NOMO-1 treated with dmso at 0.1 percent for 144 hours (cell line): Measurements from ENCODE around the gene SLC4A1AP.
"Not testable (repeated sequence)": the region's sequence is repeated elsewhere in the genome, so short reads cannot be mapped to it uniquely, and the experiment has no call there.

ENCODE experiments used
- DNase-seq: peaks from one replicate; lab custom pipeline; 2025; ENCODE audit not compliant: unreplicated experiment; lab: John Stamatoyannopoulos, UW

The SLC4A1AP gene

DNA sequence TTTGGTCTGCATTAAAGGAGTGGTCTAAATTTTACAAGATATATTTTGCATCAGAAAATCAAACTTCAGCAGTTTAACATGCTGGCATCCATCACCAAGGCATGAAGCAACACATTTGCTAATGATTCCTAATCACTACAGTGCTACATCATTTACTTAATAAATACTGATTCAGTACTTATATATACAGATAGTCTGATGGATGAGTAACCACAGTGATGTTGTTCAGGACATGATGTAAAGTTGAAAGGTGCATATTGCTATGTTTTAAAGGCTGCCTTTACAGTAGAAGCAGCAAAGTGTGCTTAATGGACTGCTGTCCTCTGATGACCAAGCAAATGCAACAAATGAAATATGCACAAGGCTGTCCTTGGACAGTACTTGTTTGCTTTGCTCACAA lies 11.3 kb upstream of the SLC4A1AP start:
- DNase-seq, result no peak

DNA sequence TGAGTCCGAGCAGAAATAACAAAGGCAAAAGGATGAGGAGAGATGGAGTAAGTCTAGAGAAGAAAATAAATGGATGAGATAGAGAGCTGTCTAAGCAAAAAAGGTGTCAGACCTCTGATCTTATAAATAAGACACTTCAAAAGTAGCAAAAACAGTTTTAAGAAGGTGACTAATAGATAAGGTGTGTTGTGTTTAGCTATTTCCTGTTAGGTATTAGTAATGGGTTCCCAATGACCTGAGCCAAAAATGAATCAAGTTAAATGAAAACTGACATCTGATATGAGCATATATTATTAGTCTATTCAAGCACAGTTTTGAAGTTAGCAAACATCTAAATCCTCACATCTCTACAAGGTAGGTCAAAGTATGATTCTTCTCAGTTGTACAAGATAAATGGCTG lies 10.9 kb upstream of the SLC4A1AP start:
- DNase-seq, result no peak

DNA sequence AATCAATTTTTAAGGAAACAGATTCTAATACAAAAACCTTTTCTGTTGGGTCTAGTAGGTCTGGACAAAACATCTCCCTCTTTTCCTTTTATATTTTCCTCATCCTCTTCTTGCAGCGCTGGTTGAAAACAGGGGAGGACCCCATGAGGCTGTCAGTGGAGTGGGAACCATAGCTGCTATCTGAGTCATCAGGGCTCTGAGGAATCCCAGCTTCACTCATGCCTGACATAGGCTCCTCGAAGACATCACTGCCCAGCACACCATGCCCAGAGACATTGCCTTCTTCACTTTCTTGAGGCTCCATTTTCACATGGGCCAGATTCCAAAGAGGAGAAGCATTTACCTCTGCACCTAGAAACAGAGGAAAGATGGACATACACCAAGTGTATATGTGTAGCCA lies 10.3 kb upstream of the SLC4A1AP start:
- no peak for DNase-seq

DNA sequence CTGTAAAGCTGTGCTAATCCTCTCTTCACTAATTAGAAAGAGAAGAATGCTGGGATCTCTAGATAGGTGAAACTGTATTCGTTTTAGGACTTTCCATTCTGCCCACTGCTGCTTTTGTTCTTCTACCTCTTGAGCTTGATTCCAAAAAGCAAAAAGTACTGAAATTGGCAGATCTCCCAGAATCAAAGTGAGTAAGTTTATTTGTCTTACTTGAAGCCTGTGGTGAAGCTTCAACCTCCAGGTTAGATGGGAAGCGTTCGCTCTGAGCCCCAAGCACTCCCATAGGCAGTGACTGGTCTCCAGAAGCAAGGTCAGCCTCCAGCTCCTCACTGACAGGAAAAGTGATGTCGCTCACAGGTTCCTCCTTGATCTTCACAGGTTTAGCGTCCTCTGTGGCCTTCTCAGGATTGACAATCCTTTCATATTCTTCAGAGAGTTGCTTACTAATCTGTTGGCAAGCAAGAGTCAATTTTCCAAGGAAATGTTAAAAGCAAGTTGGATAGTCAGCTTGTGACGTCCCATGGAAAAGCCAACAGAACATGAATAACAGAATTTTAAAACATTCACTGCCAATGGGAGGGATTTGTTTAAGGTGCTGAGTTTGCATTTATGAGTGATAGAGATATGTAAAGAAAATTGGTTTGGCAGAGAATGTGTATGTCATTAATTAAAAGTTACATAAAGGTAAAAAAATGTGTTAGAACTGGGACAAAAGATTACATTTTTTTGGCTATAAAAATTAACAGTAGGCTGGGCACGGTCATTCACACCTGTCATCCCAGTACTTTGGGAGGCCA lies 8.3 kb upstream of the SLC4A1AP start:
- DNase-seq, result no peak

DNA sequence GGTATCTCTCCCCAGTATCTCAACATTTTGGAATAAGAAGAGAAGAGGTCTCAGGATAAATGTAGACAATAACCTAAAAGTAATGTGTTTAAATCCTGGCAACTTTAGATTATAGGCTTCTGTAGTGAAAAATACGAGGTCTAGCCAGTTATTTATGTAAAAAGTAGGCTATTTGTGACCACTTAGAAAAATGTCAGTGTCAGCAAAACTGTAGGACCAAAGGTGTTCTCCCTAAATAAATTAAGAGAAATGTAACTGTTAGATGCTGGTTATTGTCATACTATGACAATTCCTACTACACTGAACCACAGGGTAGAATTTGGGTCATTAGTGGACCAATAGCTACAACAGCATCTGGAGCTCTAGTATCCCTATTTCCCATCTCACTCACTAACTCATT lies 2.3 kb upstream of the SLC4A1AP start:
- DNase-seq, result no peak

DNA sequence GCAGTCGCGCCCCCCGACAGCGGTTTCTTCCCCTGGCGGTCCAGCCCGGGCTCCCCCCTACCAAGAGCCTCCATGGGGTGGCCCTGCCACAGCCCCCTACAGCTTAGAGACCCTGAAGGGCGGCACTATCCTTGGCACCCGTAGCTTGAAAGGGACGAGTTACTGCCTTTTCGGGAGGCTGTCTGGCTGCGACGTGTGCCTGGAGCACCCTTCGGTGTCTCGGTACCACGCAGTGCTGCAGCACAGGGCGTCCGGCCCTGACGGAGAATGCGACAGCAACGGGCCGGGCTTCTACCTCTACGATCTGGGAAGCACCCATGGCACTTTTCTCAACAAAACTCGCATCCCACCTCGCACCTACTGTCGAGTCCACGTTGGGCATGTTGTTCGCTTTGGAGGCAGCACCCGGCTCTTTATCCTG lies 475 bp downstream of the SLC4A1AP start:
- no peak for DNase-seq

DNA sequence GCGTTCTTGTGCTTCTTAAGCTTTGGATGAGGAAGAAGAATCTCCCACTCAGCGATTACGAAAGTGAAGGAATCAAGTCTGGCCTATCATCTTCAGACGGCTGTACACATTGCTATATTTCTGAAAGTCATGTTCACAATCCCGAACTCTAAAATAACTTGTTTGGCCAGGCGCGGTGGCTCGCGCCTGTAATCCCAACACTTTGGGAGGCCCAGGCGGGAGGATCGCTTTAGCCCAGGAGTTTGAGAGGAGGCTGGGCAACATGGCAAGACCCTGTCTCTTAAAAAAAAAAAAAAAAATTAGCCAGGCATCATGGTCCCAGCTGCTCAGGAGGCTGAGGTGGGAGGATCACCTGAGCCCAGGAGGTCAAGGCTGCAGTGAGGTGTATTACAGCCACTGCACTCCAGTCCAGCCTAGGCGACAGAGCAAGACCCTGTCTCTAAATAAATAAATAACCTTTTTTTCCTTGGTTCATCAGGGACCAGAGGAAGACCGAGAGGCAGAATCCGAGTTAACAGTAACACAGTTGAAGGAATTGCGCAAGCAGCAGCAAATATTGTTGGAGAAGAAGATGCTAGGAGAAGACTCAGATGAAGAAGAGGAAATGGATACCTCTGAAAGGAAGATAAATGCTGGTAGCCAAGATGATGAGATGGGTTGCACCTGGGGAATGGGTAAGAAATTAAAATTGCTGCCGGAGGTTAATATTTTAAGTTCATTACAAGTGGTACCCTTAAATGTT lies 1.1 kb downstream of the SLC4A1AP start:
- DNase-seq, result no peak

DNA sequence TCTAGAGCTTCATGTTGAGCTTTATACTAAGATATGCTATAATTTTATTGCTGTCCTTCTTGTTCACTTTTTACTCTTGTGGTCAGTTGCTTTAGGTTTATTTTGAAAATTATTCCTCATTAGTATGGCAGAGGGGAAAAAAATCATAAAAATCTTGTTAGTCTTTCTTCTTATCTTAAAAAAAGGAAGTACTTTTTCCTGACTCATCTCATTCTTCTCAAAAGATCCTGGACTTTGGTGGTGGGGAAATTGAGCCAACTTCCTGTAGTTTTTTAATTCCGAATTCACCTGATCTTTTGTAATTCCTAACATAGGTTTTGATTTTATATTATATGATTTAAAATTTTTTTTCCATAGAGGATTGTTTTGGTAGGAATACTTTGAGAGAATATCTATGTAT lies 3.8 kb downstream of the SLC4A1AP start:
- no peak for DNase-seq

DNA sequence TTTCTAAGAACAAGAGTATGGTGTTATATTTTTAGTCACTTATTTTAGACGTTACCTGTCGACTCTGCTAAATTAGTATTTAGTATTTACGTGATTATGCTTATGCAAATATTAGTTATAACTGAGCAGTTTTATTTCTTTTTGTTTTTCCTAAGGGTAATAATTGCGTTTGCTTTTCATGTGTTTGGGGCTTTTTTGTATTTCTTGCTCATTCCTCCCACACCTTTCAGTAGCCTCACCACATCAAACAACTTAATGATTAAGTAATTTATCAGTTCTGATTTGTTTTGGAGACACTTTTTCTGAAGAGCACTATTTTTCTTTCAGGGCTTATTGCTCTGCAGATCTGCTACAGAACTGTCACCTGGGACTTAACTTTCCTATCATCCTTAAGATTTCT lies 7.5 kb downstream of the SLC4A1AP start:
- no peak for DNase-seq

DNA sequence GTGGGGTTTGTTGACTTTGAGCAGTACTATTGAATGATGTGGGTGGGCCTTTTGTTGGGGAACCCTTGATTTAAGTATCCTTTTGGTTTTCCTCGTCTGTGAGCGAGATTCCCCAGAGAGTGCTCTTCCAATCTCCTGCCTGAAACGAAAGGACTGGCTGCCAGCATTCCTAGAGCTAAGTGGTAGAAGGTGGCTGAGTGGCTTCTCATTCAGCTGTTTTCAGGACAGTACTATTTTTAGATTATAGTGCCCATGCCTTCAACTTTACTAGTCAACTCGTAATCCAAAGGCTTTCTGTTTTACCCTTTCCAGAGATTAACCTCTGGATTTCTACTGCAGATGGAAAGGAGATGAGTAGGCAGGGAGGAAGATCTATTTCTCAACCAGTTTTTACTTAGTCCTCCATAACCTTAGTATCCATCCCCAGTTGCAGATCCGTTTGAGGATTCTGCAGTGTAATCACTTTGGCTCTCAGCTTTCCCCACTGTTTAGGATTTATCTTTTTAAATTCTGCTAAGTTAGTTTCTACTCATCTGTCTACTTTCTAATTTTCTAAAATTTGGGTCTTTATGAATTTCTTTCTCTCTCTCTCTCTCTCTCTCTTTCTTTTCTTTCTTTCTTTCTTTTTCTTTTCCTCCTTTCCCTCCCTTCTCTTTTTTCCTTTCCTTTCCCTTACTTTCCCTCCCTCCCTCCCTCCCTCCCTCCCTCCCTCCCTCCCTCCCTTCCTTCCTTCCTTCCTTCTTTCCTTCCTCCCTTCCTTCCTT lies 9.2 kb downstream of the SLC4A1AP start:
- no peak for DNase-seq

DNA sequence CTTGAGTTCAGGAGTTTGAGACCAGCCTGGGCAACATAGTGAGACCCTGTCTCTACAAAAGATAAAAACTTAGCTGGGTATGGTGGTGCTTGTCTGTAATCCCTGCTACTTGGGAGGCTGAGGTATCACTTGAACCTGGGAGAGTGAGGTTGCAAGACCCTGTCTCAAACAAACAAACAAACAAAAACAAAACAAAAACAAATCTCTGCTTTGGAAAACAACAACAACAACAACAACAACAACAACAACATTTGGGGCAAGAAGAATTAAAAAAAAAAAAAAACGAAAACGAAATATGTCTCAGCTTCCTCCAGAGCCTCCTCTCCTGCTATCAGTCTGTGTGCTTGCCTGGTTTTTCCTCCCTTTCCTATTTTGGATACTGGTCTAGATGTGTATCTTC lies 16.9 kb downstream of the SLC4A1AP start:
- DNase-seq, result no peak

DNA sequence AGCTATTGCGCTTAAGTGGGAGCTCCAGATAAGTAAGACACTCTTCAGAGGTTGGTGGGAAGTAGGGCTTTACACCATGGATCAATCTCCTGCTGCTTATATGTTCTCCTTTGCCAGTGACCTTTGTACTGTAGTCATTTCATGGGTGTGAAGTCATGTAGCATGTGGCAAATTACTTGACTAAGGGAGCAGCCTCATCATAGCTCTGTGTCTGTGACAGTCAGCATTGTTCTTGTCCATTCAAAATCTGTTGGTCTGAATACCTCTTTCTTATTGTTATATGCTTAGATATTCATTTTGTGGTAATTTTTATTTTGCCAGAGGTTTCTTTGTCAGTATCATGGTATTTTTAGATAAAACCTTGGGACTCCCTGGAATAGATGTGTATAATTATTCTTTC lies 18.2 kb downstream of the SLC4A1AP start:
- no peak for DNase-seq

DNA sequence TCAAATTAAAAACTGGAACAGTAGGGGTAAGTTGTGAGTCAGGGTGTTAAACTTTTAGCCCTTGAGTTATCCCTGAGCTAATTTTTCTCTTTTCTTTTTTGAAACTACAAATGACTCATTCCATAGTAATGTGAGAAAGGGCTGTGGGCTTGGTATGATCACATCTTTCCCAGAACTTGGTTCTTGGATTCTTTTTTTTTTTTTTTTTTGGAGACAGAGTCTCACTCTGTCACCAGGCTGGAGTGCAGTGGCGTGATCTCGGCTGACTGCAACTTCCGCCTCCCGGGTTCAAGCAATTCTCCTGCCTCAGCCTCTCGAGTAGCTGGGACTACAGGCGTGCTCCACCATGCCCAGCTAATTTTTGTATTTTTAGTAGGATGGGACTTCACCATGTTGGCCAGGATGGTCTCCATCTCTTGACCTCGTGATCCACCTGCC lies 18.7 kb downstream of the SLC4A1AP start:
- not testable (repeated sequence) for DNase-seq

DNA sequence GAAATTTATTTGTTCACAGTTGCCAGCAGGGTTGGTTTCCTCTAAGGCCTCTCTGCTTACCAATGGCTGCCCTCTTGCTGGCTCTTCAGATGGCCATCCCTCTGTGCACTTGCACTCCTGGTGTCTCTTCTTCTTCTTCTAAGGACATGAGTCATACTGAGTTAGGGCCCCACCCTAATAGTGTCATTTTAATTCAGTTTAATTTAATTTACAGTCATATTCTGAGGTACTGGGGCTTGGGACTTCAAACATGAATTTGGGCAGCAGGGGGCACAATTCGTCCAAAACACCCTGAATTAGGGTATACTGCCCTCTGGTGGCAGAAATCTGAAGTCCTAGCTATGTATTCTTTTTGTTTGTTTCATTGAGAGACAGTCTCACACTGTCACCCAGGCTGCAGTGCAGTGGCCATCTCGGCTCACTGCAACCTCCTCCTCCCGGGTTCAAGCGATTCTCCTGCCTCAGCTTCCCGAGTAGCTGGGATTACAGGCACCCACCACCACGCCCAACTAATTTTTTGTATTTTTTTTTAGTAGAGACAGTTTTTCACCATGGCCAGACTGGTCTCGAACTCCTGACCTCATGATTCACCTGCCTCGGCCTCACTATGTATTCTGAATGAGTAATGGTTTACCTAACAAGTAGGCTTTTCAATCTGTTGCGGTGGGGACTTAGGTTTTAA lies 19.8 kb downstream of the SLC4A1AP start:
- DNase-seq, result peak; percentile 50

DNA sequence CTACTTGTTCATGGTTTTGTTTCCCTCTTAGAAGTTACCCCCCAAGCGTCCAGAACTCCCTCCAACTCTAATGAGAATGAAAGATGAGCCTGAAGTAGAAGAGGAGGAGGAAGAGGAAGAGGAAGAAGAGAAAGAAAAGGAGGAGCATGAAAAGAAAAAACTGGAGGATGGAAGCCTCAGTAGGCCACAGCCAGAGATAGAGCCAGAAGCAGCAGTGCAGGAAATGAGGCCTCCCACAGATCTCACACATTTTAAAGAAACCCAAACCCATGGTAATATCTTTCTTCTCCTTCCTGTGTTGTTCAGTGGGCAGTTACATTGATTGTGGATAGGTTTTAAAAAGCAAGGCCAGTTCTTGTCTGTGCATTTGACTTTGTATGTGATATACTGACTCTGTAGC lies 21.3 kb downstream of the SLC4A1AP start:
- DNase-seq, result not testable (repeated sequence)

DNA sequence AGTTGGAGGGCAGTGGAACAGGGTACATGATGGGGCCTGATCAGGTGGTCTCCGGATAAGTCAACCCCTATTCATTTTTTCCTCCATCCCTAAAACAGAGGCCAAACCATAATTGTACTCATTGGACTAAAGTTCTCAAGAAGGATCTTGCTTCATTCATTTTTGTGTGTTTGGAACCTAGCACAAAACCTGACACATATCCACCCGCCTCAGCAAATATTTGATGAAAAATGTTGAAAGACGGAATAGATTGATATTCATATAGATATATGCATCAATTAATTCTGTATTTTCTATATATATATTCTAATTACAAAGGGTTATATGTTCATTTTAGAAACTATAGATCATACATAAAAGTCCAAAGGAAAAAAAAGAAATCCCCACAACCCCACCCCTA lies 21.9 kb downstream of the SLC4A1AP start:
- DNase-seq, result no peak

DNA sequence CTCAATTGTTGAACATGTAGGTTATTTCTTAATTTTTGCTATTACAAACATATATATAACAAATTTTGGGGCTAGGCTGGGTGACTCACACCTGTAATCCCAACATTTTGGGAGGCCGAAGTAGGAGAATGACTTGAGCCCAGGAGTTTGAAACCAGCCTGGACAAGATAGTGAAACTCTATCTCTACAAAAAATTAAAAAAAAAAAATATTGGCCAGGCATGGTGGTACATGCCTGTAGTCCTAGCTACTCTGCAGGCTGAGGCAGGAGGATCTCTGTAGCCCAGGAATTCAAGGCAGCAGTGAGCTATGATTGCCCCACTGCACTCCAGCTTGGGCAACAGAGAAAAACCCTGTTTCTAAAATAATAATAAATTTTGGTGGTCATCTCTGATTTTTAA lies 23.5 kb downstream of the SLC4A1AP start:
- no peak for DNase-seq

DNA sequence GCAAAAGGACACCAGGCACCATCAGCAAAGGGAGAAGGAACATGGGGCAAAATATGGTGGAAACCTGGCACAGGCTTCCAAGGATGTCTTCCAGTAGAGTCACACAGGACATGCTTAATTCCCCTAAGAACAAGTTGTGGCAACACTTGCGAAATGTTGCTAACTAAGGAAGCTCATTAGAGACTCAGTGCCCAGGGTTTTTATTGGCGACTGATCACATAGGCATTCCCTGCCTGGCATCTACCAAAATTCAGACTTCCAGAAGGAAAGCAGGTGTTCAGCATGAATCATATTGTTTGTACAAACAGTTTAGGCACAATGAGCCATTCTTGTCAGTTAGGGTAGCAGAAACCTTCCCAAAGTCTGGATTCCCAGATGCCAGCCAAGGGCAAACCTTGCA lies 25.7 kb downstream of the SLC4A1AP start:
- DNase-seq, result no peak

DNA sequence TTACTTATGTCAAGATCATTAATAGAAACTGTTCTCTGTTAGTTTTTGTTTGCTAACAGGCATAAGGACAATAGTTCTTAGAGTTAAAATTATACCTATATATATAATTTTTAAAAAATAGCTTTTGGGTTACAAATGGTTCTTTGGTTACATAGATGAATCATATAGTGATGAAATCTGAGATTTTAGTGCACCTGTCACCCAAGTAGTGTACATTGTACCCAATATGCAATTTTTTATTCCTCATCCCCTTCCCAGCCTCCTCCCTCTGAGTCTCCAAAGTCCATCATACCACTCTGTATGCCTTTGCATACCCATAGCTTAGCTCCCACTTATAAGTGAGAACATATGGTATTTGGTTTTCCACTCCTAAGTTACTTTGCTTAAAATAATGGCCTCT lies 26.4 kb downstream of the SLC4A1AP start:
- no peak for DNase-seq

DNA sequence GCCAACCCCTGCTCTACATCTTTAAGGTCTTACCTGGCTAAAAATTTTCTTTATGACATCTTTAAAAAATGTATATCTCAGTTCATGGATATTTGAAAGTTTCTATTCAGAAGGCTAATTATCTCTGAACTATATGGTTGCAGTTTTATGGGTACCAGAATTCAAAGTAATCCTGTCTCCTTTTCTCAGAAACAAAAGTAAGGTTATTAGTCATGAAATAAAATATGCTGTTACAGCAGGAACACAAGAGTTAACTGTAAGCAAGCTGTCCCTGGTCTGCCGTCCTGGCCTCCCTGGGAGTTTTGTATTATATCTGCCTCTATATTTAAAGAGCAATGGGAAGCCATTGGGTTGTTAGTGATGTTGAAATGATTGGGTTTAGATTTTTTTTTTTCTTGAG lies 34.0 kb downstream of the SLC4A1AP start:
- no peak for DNase-seq

DNA sequence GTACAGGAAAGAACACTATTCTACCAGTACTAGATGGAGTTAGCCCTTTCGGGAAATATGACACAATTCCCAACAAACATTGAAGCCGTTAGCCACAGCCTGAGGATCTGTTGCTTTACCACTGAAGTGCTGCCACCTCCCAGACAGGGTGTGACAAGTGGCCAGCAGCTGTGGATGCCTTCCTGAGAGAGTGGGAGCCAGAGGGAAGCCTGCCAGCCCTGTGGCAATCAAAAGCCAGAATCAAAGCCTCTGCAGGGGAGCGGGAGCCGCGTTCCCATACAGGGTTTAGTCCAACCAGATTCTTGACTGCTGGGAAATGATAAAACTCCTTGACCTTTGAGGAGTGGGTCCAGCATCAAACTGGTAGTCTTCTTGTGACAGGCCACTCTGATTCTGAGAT lies 38.0 kb downstream of the SLC4A1AP start:
- no peak for DNase-seq
